Trophoblast cell (in vitro differentiated cells and primary cell): Measurements from ENCODE around the gene ALPP.
"Not testable (repeated sequence)": the region's sequence is repeated elsewhere in the genome, so short reads cannot be mapped to it uniquely, and the experiment has no call there.

Experiments
- DNase-seq, 2 donors: peaks; one replicate each; pipeline ENCODE4 v3.0.0-alpha.2; 2016
- H2AFZ ChIP-seq: 2 replicates; pipeline ENCODE4 v1.6.1; 2013; ENCODE audit warnings: low read length, moderate library complexity, mild to moderate bottlenecking; ENCODE audit not compliant: insufficient read depth, poor library complexity
- H2AK5ac ChIP-seq: 2 replicates; pipeline ENCODE4 v1.6.1; 2013; ENCODE audit warnings: mild to moderate bottlenecking, low read length
- H2BK120ac ChIP-seq: 2 replicates; pipeline ENCODE4 v1.6.1; 2013; ENCODE audit warnings: low read length, mild to moderate bottlenecking, moderate library complexity; ENCODE audit not compliant: insufficient read depth, poor library complexity
- H2BK12ac ChIP-seq: 2 replicates; pipeline ENCODE4 v1.6.1; 2013; ENCODE audit warnings: mild to moderate bottlenecking, low read length, moderate library complexity
- H2BK5ac ChIP-seq: 2 replicates; pipeline ENCODE4 v1.6.1; 2013; ENCODE audit warnings: low read length, low read depth, moderate library complexity, mild to moderate bottlenecking; ENCODE audit not compliant: poor library complexity
- H3K14ac ChIP-seq: 2 replicates; pipeline ENCODE4 v1.6.1; 2013; ENCODE audit warnings: mild to moderate bottlenecking, low read length
- H3K18ac ChIP-seq: 2 replicates; pipeline ENCODE4 v1.6.1; 2013; ENCODE audit warnings: mild to moderate bottlenecking, low read length
- H3K23ac ChIP-seq: 2 replicates; pipeline ENCODE4 v1.6.1; 2013; ENCODE audit warnings: low read length
- H3K27ac ChIP-seq: 2 replicates; pipeline ENCODE4 v1.5.1; 2013; ENCODE audit warnings: low read depth, mild to moderate bottlenecking, inconsistent platforms, low read length, moderate library complexity
- H3K27me3 ChIP-seq: 2 replicates; pipeline ENCODE4 v1.6.1; 2013; ENCODE audit warnings: inconsistent platforms, mild to moderate bottlenecking, low read length, moderate library complexity; ENCODE audit not compliant: insufficient read depth
- H3K36me3 ChIP-seq, 2 experiments: 1 replicate in 1 of 2; 2 replicates in 1 of 2; pipeline ENCODE4 v1.6.1; 2013; ENCODE audit warnings: low read length in 2 of 2, mild to moderate bottlenecking in 2 of 2, moderate library complexity in 1 of 2; ENCODE audit not compliant: insufficient read depth in 2 of 2, control insufficient read depth in 1 of 2
- H3K4ac ChIP-seq: 2 replicates; pipeline ENCODE4 v1.6.1; 2013; ENCODE audit warnings: low read depth, mild to moderate bottlenecking, low read length, moderate library complexity
- H3K4me1 ChIP-seq, 2 experiments: 1 replicate in 1 of 2; 2 replicates in 1 of 2; pipeline ENCODE4 v1.6.1; 2013; ENCODE audit warnings: low read length in 2 of 2, mild to moderate bottlenecking in 2 of 2, moderate library complexity in 1 of 2; ENCODE audit not compliant: insufficient read depth in 2 of 2, control insufficient read depth in 1 of 2
- H3K4me2 ChIP-seq: 2 replicates; pipeline ENCODE4 v1.6.1; 2013; ENCODE audit warnings: inconsistent platforms, mild to moderate bottlenecking, low read length, moderate library complexity
- H3K4me3 ChIP-seq: 2 replicates; pipeline ENCODE4 v1.5.1; 2013; ENCODE audit warnings: mild to moderate bottlenecking, low read depth, low read length, inconsistent platforms
- H3K79me1 ChIP-seq: one replicate; pipeline ENCODE4 v1.6.1; 2013; ENCODE audit warnings: low read length
- H3K79me2 ChIP-seq: 2 replicates; pipeline ENCODE4 v1.6.1; 2013; ENCODE audit warnings: low read length, mild to moderate bottlenecking; ENCODE audit not compliant: control insufficient read depth, insufficient read depth, poor library complexity
- H3K9ac ChIP-seq: 2 replicates; pipeline ENCODE4 v1.6.1; 2013; ENCODE audit warnings: mild to moderate bottlenecking, low read length
- H3K9me3 ChIP-seq: 2 replicates; pipeline ENCODE4 v1.6.1; 2013; ENCODE audit warnings: low read depth, mild to moderate bottlenecking, control low read depth, inconsistent platforms, low read length; ENCODE audit not compliant: insufficient read depth
- H4K12ac ChIP-seq: 2 replicates; pipeline ENCODE4 v1.6.1; 2013; ENCODE audit warnings: low read depth, mild to moderate bottlenecking, low read length, moderate library complexity
- H4K8ac ChIP-seq: 2 replicates; pipeline ENCODE4 v1.6.1; 2013; ENCODE audit warnings: low read depth, mild to moderate bottlenecking, low read length, moderate library complexity
- H4K91ac ChIP-seq: one replicate; pipeline ENCODE4 v1.6.1; 2013; ENCODE audit warnings: low read depth, mild to moderate bottlenecking, low read length, moderate library complexity
- WGBS: extraction: QIAGEN DNeasy Blood & Tissue Kit; methylation state at CpG from one replicate; pipeline ENCODE4 v1.1.7; 2013; ENCODE audit warnings: missing lambda C conversion rate; ENCODE audit not compliant: insufficient read length, insufficient coverage; ENCODE audit errors: extremely low coverage; 5-methylcytosine and 5-hydroxymethylcytosine counted together

Gene ALPP

DNA sequence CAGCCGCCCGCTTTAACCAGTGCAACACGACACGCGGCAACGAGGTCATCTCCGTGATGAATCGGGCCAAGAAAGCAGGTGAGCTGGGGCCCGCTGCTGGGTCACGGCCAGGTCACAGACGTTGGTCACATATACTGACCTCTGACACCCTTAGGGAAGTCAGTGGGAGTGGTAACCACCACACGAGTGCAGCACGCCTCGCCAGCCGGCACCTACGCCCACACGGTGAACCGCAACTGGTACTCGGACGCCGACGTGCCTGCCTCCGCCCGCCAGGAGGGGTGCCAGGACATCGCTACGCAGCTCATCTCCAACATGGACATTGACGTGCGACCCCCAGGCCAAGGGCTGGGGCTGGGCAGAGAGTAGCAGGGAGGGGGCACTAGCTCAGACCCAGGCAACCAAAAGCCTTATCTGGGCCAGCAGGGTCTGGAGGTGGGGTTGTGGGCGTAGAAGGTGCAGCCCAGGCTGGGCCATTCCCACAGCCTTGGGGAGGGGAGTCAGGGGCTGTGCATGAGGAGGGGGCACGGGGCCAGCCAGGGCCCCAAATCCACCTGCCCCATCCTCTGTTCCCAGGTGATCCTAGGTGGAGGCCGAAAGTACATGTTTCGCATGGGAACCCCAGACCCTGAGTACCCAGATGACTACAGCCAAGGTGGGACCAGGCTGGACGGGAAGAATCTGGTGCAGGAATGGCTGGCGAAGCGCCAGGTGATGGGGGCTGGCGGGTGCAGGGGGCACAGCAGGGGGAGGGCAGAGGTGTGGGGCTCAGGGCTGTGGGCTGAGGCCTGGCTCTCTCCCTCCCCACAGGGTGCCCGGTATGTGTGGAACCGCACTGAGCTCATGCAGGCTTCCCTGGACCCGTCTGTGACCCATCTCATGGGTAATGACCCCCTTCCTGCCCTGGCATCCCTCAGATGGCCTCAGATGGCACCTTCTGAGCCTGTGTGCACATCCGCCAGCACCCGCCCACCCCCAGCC lies 1.3 kb downstream of the ALPP start:
- H3K4ac ChIP-seq, H3K4me2 ChIP-seq: not testable (repeated sequence)

DNA sequence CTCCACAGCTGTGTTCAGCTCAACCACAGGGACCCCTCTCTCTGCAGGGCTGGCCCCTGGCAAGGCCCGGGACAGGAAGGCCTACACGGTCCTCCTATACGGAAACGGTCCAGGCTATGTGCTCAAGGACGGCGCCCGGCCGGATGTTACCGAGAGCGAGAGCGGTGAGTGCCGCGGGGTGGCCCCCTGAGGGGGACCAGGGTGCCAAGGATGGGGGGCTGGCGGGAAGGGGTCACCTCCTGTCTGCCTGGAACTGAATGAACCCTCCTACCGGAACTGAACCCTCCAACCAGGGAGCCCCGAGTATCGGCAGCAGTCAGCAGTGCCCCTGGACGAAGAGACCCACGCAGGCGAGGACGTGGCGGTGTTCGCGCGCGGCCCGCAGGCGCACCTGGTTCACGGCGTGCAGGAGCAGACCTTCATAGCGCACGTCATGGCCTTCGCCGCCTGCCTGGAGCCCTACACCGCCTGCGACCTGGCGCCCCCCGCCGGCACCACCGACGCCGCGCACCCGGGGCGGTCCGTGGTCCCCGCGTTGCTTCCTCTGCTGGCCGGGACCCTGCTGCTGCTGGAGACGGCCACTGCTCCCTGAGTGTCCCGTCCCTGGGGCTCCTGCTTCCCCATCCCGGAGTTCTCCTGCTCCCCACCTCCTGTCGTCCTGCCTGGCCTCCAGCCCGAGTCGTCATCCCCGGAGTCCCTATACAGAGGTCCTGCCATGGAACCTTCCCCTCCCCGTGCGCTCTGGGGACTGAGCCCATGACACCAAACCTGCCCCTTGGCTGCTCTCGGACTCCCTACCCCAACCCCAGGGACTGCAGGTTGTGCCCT lies 2.9 kb downstream of the ALPP start:
- H3K79me1 ChIP-seq, result peaks cover 16% of the 10 kb centered on the region
- WGBS, result no CpG with 5 or more reads among the region's 59 CpGs
- peak overlapping the region; percentile 57 for H3K18ac ChIP-seq
- not testable (repeated sequence) for H3K27ac ChIP-seq, H3K79me2 ChIP-seq, DNase-seq, H3K9me3 ChIP-seq, H3K27me3 ChIP-seq, H3K4me3 ChIP-seq, H3K36me3 ChIP-seq, H3K9ac ChIP-seq, H4K12ac ChIP-seq, H2BK120ac ChIP-seq, H2BK5ac ChIP-seq, H3K4me2 ChIP-seq, H3K4ac ChIP-seq, H4K8ac ChIP-seq, H4K91ac ChIP-seq, H3K23ac ChIP-seq, H2AFZ ChIP-seq, H3K14ac ChIP-seq
- peak overlapping the region; percentile 32 for H2BK12ac ChIP-seq
- H2AK5ac ChIP-seq, result peak overlapping the region; percentile 30
- H3K4me1 ChIP-seq, result peaks cover 14 to 15% of the 10 kb centered on the region in 2 experiments

More for the DNA sequence above, 1.3 kb downstream of the ALPP start:
- not testable (repeated sequence) for H3K9me3 ChIP-seq, H3K4me3 ChIP-seq, DNase-seq, H3K79me2 ChIP-seq, H2AFZ ChIP-seq, H2BK120ac ChIP-seq, H2AK5ac ChIP-seq, H4K91ac ChIP-seq, H2BK5ac ChIP-seq, H3K36me3 ChIP-seq, H3K14ac ChIP-seq, H4K12ac ChIP-seq, H3K23ac ChIP-seq, H3K79me1 ChIP-seq, H2BK12ac ChIP-seq, H3K18ac ChIP-seq, H3K27me3 ChIP-seq, H4K8ac ChIP-seq, H3K27ac ChIP-seq, H3K9ac ChIP-seq
- peaks cover 16 to 19% of the 10 kb centered on the region in 2 experiments for H3K4me1 ChIP-seq
- no CpG with 5 or more reads among the region's 41 CpGs for WGBS

- no peak overlapping the region for H3K14ac ChIP-seq
- no peak overlapping the region for H3K27ac ChIP-seq
- no peak overlapping the region for H3K4me3 ChIP-seq
- H2AFZ ChIP-seq, result no peak overlapping the region
- H3K79me1 ChIP-seq, result peaks cover 25% of the 10 kb centered on the region
- no peak overlapping the region for H2BK12ac ChIP-seq
- no peak overlapping the region for H4K8ac ChIP-seq
- H3K79me2 ChIP-seq, result peaks cover 12% of the 10 kb centered on the region
- H4K12ac ChIP-seq, result no peak overlapping the region
- H3K4me2 ChIP-seq, result no peak overlapping the region
- H3K23ac ChIP-seq, result no peak overlapping the region
- H3K9me3 ChIP-seq, result no peaks in the 10 kb centered on the region
- no peak overlapping the region for H3K18ac ChIP-seq
- H4K91ac ChIP-seq, result peak overlapping the region; percentile 7
- no peaks in the 10 kb centered on the region for H3K36me3 ChIP-seq
- H3K27me3 ChIP-seq, result no peaks in the 10 kb centered on the region
- DNase-seq, result no peak
- no peak overlapping the region for H3K9ac ChIP-seq
- no peak overlapping the region for H2BK120ac ChIP-seq
- H3K4me1 ChIP-seq, result peaks cover 8 to 13% of the 10 kb centered on the region in 2 experiments
- no peak overlapping the region for H2AK5ac ChIP-seq
- no CpG with 5 or more reads among the region's 18 CpGs for WGBS
- H2BK5ac ChIP-seq, result no peak overlapping the region
- H3K4ac ChIP-seq, result no peak overlapping the region
These were observed 4.0 kb downstream of the ALPP start for GRCh38 chr2:232382331-232383225.

DNA sequence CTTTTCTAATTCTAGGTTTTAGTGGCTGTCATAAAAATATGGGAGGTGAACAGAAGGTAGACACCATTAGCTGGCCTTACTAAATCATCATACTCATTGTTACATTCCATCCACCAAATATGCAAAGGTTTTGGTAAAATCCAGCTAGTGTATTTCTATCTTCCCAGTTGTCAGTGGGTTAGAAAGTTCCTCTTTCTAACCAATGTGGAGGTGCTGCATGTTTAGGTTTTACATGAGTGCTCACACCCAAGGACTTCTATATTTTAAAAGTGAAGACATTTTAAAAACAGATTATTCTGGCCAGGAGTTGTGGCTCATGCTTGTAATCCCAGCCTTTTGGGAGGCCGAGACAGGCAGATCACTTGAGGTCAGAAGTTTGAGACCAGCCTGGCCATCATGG lies 5.9 kb downstream of the ALPP start:
- H3K79me2 ChIP-seq, result peaks cover 18% of the 10 kb centered on the region
- H3K36me3 ChIP-seq, result no peaks in the 10 kb centered on the region
- H3K9me3 ChIP-seq, result no peaks in the 10 kb centered on the region
- H2AK5ac ChIP-seq, result no peak overlapping the region
- no CpG with 5 or more reads among the region's 1 CpG for WGBS
- no peak overlapping the region for H3K23ac ChIP-seq
- H4K91ac ChIP-seq, result no peak overlapping the region
- no peak overlapping the region for H2AFZ ChIP-seq
- no peak overlapping the region for H3K27ac ChIP-seq
- peak overlapping the region; percentile 25 for H3K4ac ChIP-seq
- DNase-seq, result no peak
- no peak overlapping the region for H3K9ac ChIP-seq
- H3K14ac ChIP-seq, result no peak overlapping the region
- no peak overlapping the region for H3K18ac ChIP-seq
- peaks cover 34% of the 10 kb centered on the region for H3K79me1 ChIP-seq
- H3K4me1 ChIP-seq, result peaks cover 13 to 18% of the 10 kb centered on the region in 2 experiments
- H2BK5ac ChIP-seq, result no peak overlapping the region
- H4K8ac ChIP-seq, result no peak overlapping the region
- no peak overlapping the region for H4K12ac ChIP-seq
- H2BK120ac ChIP-seq, result no peak overlapping the region
- H2BK12ac ChIP-seq, result no peak overlapping the region
- no peaks in the 10 kb centered on the region for H3K27me3 ChIP-seq
- no peak overlapping the region for H3K4me3 ChIP-seq
- H3K4me2 ChIP-seq, result no peak overlapping the region
